HG02870 (cell line): Measurements from ENCODE around the gene IQCH.

Experiments
- ATAC-seq: cut with Tn5 transposase; IDR thresholded peaks from one replicate; pipeline ENCODE4 v1.9.1; 2021; ENCODE audit warnings: mild to moderate bottlenecking, moderate library complexity; ENCODE audit not compliant: unreplicated experiment

Gene IQCH

GRCh38 chr15:67296684-67297083, 42.1 kb downstream of the IQCH start:
- ATAC-seq: no peak

GRCh38 chr15:67300266-67301025, 45.9 kb downstream of the IQCH start:
- ATAC-seq: no peak

GRCh38 chr15:67303490-67304363, 49.1 kb downstream of the IQCH start:
- ATAC-seq: no peak

- ATAC-seq: no peak
Measured at GRCh38 chr15:67304778-67305177, 50.2 kb downstream of the IQCH start.

GRCh38 chr15:67305506-67305905, 50.9 kb downstream of the IQCH start:
- ATAC-seq: no peak

- ATAC-seq: no peak
Measured at GRCh38 chr15:67307156-67307555, 52.6 kb downstream of the IQCH start.

- no peak for ATAC-seq
Measured at GRCh38 chr15:67307889-67308597, 53.5 kb downstream of the IQCH start.

GRCh38 chr15:67311731-67312130, 57.1 kb downstream of the IQCH start:
- ATAC-seq: no peak

GRCh38 chr15:67319961-67320360, 65.4 kb downstream of the IQCH start:
- ATAC-seq: no peak

- ATAC-seq: no peak
Measured at GRCh38 chr15:67321352-67321751, 66.8 kb downstream of the IQCH start.

- no peak for ATAC-seq
Measured at GRCh38 chr15:67322481-67322880, 67.9 kb downstream of the IQCH start.

- no peak for ATAC-seq
Measured at GRCh38 chr15:67327312-67327711, 72.7 kb downstream of the IQCH start.

- no peak for ATAC-seq
Measured at GRCh38 chr15:67327737-67328136, 73.2 kb downstream of the IQCH start.

- ATAC-seq: no peak
Measured at GRCh38 chr15:67329984-67330733, 75.6 kb downstream of the IQCH start.

- no peak for ATAC-seq
Measured at GRCh38 chr15:67331676-67332075, 77.1 kb downstream of the IQCH start.

- ATAC-seq: no peak
Measured at GRCh38 chr15:67335026-67335425, 80.4 kb downstream of the IQCH start.

GRCh38 chr15:67335534-67336222, 81.1 kb downstream of the IQCH start:
- no peak for ATAC-seq

GRCh38 chr15:67340630-67341029, 86.0 kb downstream of the IQCH start:
- no peak for ATAC-seq

GRCh38 chr15:67341539-67341938, 87.0 kb downstream of the IQCH start:
- no peak for ATAC-seq

GRCh38 chr15:67343206-67343605, 88.6 kb downstream of the IQCH start:
- ATAC-seq: no peak
